ENCODE measurements around the gene IZUMO1.
"Not testable (repeated sequence)": the region's sequence is repeated elsewhere in the genome, so short reads cannot be mapped to it uniquely, and the experiment has no call there.

The IZUMO1 gene

GRCh38 chr19:48746738-48747575 lies at the start of gene IZUMO1:
IZUMO1 (minus strand) TSS chr19:48746909; CDS start chr19:48745859, 1,050 bp downstream.
- DNase-seq (ENCODE audit: low read depth in 2 of 3, low spot score in 1 of 3) = peak; percentile 36 to 53 (median 42)

GRCh38 chr19:48795685-48796070 lies 49.0 kb upstream of the IZUMO1 start:
- no peak for DNase-seq (ENCODE audit: low read depth in 2 of 3, low spot score in 1 of 3)

DNA sequence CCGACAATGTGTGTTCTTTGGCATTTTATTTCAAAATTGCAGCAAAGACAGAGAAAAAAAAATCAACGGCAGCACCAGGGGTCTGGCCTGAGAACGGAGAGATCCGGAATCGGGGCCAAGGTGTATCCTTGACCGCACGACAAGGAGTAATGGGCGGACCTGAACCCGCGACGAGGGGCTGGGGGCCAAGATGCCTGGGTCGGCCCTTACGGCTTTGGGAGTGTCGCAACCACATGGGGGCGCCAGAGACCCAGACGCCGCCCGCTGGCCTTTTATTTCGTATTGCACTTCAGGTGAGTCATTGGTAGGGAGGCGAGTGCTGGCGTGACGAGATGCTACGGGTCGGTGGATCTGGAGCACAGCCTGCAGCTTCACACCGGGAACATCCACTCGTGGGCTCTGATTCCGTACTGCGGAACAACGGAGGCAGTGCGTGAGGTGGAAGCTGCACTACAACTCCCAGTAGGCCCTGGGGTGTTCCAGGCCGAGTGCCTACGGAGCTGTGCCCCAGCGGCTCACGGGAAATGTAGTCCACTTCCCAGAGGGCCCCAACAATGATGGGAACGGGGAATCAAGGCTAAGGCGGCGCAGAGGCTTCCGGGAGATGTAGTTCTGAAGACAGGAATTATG lies 48.5 kb upstream of the IZUMO1 start:
- peak; percentile 74 to 80 (median 80) for DNase-seq (ENCODE audit: low read depth in 2 of 3, low spot score in 1 of 3)

DNA sequence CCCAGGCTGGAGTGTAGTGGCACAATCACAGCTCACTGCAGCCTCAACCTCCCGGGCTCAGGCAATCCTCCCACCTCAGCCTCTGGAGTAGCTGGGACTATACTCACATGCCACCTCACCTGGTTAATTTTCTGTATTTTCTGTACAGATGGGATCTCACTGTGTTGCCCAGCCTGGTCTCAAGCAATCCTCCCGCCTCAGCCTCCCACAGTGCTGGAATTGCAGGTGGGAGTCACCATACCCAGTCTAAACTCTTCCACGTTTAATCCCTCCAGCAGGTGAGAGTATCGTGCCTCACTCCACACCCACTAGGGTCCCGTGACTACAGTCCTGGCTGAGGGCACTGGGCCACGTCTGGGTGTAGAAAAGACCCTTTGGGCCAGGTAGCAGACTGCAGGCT lies 47.6 kb upstream of the IZUMO1 start:
- no peak for DNase-seq (ENCODE audit: low read depth in 2 of 3, low spot score in 1 of 3)

- no peak for DNase-seq (ENCODE audit: low read depth in 2 of 3, low spot score in 1 of 3)
Observed at GRCh38 chr19:48793271-48793670, 46.6 kb upstream of the IZUMO1 start.

DNA sequence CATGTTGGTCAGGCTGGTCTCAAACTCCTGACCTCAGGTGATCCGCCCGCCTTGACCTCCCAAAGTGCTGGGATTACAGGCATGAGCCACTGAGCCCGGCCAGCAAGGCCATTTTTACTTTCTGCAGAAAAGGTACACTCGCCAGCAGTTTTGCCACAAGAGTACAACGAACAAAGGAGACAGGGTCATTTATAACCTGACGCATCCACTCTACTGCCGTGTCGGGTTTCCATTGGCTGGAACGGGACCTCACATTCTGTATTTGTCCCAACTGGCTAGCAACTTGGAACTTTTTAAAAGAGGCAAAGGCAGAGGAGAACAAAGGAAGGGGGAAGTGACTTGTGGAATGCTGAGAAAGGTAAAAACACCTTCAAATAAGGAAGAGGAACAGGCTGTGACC lies 40.6 kb upstream of the IZUMO1 start:
- DNase-seq (ENCODE audit: low read depth in 2 of 3, low spot score in 1 of 3) = not testable (repeated sequence)

GRCh38 chr19:48786422-48786821 lies 39.7 kb upstream of the IZUMO1 start:
- DNase-seq (ENCODE audit: low read depth in 2 of 3, low spot score in 1 of 3) = not testable (repeated sequence)

DNA sequence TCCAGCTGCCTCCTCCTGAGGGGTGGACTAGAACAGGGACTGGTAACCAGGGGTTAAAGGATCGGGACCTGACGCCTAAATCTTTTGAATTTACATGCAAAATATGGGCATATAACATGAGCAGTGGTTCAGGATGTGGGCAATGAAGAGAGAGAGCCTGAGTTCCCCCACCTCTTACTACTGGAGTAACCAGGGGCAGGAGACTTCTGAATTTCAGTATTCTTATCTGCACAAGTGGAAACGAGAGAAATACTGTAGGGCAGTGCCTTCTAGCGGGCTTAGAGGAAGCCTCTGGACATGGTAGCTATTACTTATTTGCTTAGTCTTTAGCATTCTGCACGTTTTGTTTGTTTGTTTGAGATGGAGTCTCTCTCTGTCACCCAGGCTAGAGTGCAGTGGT lies 37.8 kb upstream of the IZUMO1 start:
- no peak for DNase-seq (ENCODE audit: low read depth in 2 of 3, low spot score in 1 of 3)

- no peak for DNase-seq (ENCODE audit: low read depth in 2 of 3, low spot score in 1 of 3)
Observed at GRCh38 chr19:48780631-48781391, 34.1 kb upstream of the IZUMO1 start.

- DNase-seq (ENCODE audit: low read depth in 2 of 3, low spot score in 1 of 3) = no peak
Observed at GRCh38 chr19:48779636-48780035, 32.9 kb upstream of the IZUMO1 start.

- no peak for DNase-seq (ENCODE audit: low read depth in 2 of 3, low spot score in 1 of 3)
Observed at GRCh38 chr19:48777720-48778119, 31.0 kb upstream of the IZUMO1 start.

DNA sequence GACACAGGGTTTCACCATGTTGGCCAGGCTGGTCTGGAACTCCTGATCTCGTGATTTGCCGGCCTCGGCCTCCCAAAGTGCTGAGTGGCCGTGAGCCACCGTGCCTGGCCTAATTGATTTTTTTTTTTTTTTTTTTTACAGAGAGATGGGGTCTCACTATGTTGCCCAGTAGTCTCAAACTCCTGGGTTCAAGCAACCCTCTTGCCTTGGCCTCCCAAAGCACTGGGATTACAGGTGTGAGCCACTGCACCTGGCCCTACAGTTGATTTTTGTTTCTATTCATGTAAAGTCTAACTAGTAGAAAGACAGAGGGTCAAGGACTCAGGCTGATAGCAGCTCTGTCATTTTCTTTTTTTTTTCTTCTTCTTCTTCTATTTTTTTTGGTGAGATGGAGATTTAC lies 30.4 kb upstream of the IZUMO1 start:
- no peak for DNase-seq (ENCODE audit: low read depth in 2 of 3, low spot score in 1 of 3)

DNA sequence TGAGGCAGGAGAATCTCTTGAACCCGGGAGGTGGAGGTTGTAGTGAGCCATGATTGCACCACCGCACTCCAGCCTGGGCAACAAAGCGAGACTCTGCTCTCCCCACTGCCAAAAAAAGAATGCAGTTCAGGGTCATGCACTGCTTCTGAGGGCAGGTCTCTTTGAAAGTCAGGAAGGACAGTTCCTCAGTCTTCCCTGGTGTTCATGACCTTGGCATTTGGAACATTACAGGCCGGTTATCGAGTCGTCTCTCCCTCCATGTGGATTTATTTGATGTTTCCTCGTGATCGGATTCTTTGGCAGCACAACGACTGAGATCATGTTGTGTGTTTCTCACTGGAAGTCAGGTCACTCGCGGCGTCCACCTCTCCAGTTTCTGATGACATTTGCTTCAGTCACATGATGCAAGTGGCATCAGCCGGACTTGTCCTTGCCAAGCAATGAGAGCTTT lies 25.8 kb upstream of the IZUMO1 start:
- DNase-seq (ENCODE audit: low read depth in 2 of 3, low spot score in 1 of 3) = no peak

- no peak for DNase-seq (ENCODE audit: low read depth in 2 of 3, low spot score in 1 of 3)
Observed at GRCh38 chr19:48770734-48771472, 24.2 kb upstream of the IZUMO1 start.

GRCh38 chr19:48770266-48770665 lies 23.6 kb upstream of the IZUMO1 start:
- no peak for DNase-seq (ENCODE audit: low read depth in 2 of 3, low spot score in 1 of 3)

GRCh38 chr19:48768994-48769713 lies 22.4 kb upstream of the IZUMO1 start:
- no peak for DNase-seq (ENCODE audit: low read depth in 2 of 3, low spot score in 1 of 3)

GRCh38 chr19:48768171-48768753 lies 21.6 kb upstream of the IZUMO1 start:
- not testable (repeated sequence) for DNase-seq (ENCODE audit: low read depth in 2 of 3, low spot score in 1 of 3)

DNA sequence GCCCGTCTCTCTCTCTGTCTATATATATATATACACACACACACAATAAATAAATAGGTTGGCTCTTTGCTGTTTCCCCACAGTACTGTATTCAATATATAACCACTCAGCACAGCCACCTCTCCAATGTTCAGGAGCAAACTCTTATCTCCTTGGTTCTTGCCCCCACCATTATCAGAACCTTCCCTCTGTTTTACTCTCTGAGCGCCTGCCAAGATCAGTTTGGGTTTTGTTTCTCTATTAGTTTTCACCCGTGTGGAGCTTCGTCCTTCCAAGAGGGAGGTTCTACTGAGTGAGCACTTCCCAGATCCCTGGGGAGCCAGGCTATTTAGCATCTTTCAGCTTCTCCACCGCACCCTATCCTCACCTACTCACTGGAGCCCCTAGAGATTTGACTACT lies 19.1 kb upstream of the IZUMO1 start:
- DNase-seq (ENCODE audit: low read depth in 2 of 3, low spot score in 1 of 3) = not testable (repeated sequence)

GRCh38 chr19:48760504-48761205 lies 13.9 kb upstream of the IZUMO1 start:
- DNase-seq (ENCODE audit: low read depth in 2 of 3, low spot score in 1 of 3) = peak in 1 of 3 donors; percentile 14

All from stimulated activated CD4-positive, alpha-beta T cell treated with anti-CD3 and anti-CD28 coated beads, Interleukin-12 subunit alpha, Interleukin-12 subunit beta, amount 100 ng/mL, for 48 hours (primary cell).